IMR-90 (cell line): ENCODE measurements around the gene HPF1. TPM values are rescaled to one million over a fixed set of nuclear protein-coding genes. Genes with fewer than 3 reads are reported as not detected.

Experiments used
- ATAC-seq: fragments of 200-7000 bp; cut with Tn5 transposase; 2 replicates; pipeline ENCODE4 v1.9.1; 2020; ENCODE audit warnings: low read depth, mild to moderate bottlenecking, moderate library complexity
- BruUV-seq: library from RNA; stranded (reverse); fragments of 400-500 nt; replicated peaks from 2 replicates; lab custom pipeline; 2021; lab: Mats Ljungman, UMichigan
- CTCF ChIA-PET: fragments of 300-600 bp; formaldehyde crosslinking; extraction: SDS; loops from one replicate; lab custom pipeline; 2021; ENCODE audit warnings: antibody characterized with exemption; lab: Yijun Ruan, JAX
- POLR2A ChIA-PET: fragments of 300-600 bp; sonication (Branson Sonifier 250); formaldehyde crosslinking; loops from one replicate; lab custom pipeline; 2022; ENCODE audit warnings: antibody characterized with exemption; ENCODE audit not compliant: unreplicated experiment; lab: Charles Lee
- DNase-seq: peaks from one replicate; pipeline ENCODE4 v3.0.0; 2013
- H2AFZ ChIP-seq: replicated peaks from 2 replicates; pipeline ENCODE3; 2013; ENCODE audit warnings: low read length, mild to moderate bottlenecking; ENCODE audit not compliant: poor library complexity
- H2AK5ac ChIP-seq: 2 replicates; pipeline ENCODE4 v1.6.1; 2013; ENCODE audit warnings: low read depth, low read length, inconsistent platforms
- H2AK9ac ChIP-seq: replicated peaks from 2 replicates; pipeline ENCODE3; 2013; ENCODE audit warnings: mild to moderate bottlenecking, low read depth, low read length, moderate library complexity; ENCODE audit not compliant: poor library complexity
- H2BK120ac ChIP-seq: 2 replicates; pipeline ENCODE4 v1.6.1; 2013; ENCODE audit warnings: low read depth, low read length, inconsistent platforms
- H2BK15ac ChIP-seq: 3 replicates; pipeline ENCODE4 v1.6.1; 2013; ENCODE audit warnings: low read depth, low read length, inconsistent platforms
- H2BK20ac ChIP-seq: 2 replicates; pipeline ENCODE4 v1.6.1; 2013; ENCODE audit warnings: low read depth, mild to moderate bottlenecking, inconsistent platforms, low read length, moderate library complexity
- H2BK5ac ChIP-seq: 2 replicates; pipeline ENCODE4 v1.6.1; 2013; ENCODE audit warnings: mild to moderate bottlenecking, low read depth, low read length, inconsistent platforms; ENCODE audit not compliant: poor library complexity, severe bottlenecking
- H3K14ac ChIP-seq: replicated peaks from 2 replicates; pipeline ENCODE4 v1.6.1; 2013; ENCODE audit warnings: low read depth, low read length, inconsistent platforms
- H3K18ac ChIP-seq: 2 replicates; pipeline ENCODE4 v1.6.1; 2013; ENCODE audit warnings: low read depth, low read length, control low read depth
- H3K23ac ChIP-seq: 2 replicates; pipeline ENCODE4 v1.6.1; 2013; ENCODE audit warnings: low read depth, low read length, inconsistent platforms
- H3K27ac ChIP-seq: 2 replicates; pipeline ENCODE4 v1.5.1; 2013; ENCODE audit warnings: mild to moderate bottlenecking, control low read depth, low read length; ENCODE audit not compliant: insufficient read depth
- H3K27me3 ChIP-seq: 2 replicates; pipeline ENCODE4 v1.6.1; 2013; ENCODE audit warnings: low read length; ENCODE audit not compliant: control insufficient read depth, insufficient read depth
- H3K36me3 ChIP-seq: 2 replicates; pipeline ENCODE4 v1.6.1; 2013; ENCODE audit warnings: low read length, mixed read lengths; ENCODE audit not compliant: control insufficient read depth, insufficient read depth
- H3K4ac ChIP-seq: 2 replicates; pipeline ENCODE4 v1.6.1; 2013; ENCODE audit warnings: low read depth, low read length, inconsistent platforms
- H3K4me1 ChIP-seq: 2 replicates; pipeline ENCODE4 v1.6.1; 2013; ENCODE audit warnings: low read length, mixed read lengths; ENCODE audit not compliant: control insufficient read depth, insufficient read depth
- H3K4me2 ChIP-seq: 2 replicates; pipeline ENCODE4 v1.6.1; 2013; ENCODE audit warnings: low read depth, mild to moderate bottlenecking, control low read depth, low read length, moderate library complexity
- H3K4me3 ChIP-seq: 2 replicates; pipeline ENCODE4 v1.5.1; 2013; ENCODE audit warnings: low read depth, mild to moderate bottlenecking, control low read depth, low read length, moderate library complexity; ENCODE audit not compliant: insufficient read depth
- H3K56ac ChIP-seq: 2 replicates; pipeline ENCODE4 v1.6.1; 2013; ENCODE audit warnings: low read length, inconsistent platforms; ENCODE audit not compliant: insufficient read depth; ENCODE audit errors: extremely low read depth
- H3K79me1 ChIP-seq, 2 experiments: 2 replicates each; pipeline ENCODE4 v1.6.1; 2013; ENCODE audit warnings: low read length in 2 of 2, inconsistent platforms in 1 of 2, low read depth in 1 of 2
- H3K9ac ChIP-seq: 2 replicates; pipeline ENCODE4 v1.6.1; 2013; ENCODE audit warnings: low read depth, low read length, control low read depth
- H3K9me1 ChIP-seq: 2 replicates; pipeline ENCODE4 v1.6.1; 2013; ENCODE audit warnings: low read length, inconsistent platforms; ENCODE audit not compliant: insufficient read depth
- H3K9me3 ChIP-seq: 2 replicates; pipeline ENCODE4 v1.6.1; 2013; ENCODE audit warnings: low read length; ENCODE audit not compliant: control insufficient read depth, insufficient read depth
- H4K20me1 ChIP-seq: 2 replicates; pipeline ENCODE4 v1.6.1; 2013; ENCODE audit warnings: low read length, inconsistent platforms; ENCODE audit not compliant: insufficient read depth
- H4K5ac ChIP-seq: 2 replicates; pipeline ENCODE4 v1.6.1; 2013; ENCODE audit warnings: mild to moderate bottlenecking, low read depth, low read length, control low read depth
- H4K8ac ChIP-seq, 2 experiments: 2 replicates each; pipeline ENCODE4 v1.6.1; 2013; ENCODE audit warnings: low read depth in 2 of 2, low read length in 2 of 2, control low read depth in 1 of 2, inconsistent platforms in 1 of 2
- H4K91ac ChIP-seq: 2 replicates; pipeline ENCODE4 v1.6.1; 2013; ENCODE audit warnings: low read depth, low read length, inconsistent platforms; ENCODE audit not compliant: insufficient read depth
- BHLHE40 ChIP-seq: fragments of 150-350 bp; IDR thresholded peaks from 2 replicates; pipeline ENCODE4 v1.6.1; 2016; ENCODE audit warnings: mild to moderate bottlenecking, low read depth, low read length
- CEBPB ChIP-seq: IDR thresholded peaks from 2 replicates; pipeline ENCODE4 v1.6.1; 2012; ENCODE audit warnings: low read depth, low read length, improper control_type of control experiment
- CHD1 ChIP-seq: IDR thresholded peaks from 2 replicates; pipeline ENCODE4 v1.6.1; 2012; ENCODE audit warnings: low read depth, low read length, improper control_type of control experiment
- FOS ChIP-seq: fragments of 150-350 bp; IDR thresholded peaks from 2 replicates; pipeline ENCODE4 v1.6.1; 2016; ENCODE audit warnings: low read depth, low read length
- MAFK ChIP-seq: IDR thresholded peaks from 2 replicates; pipeline ENCODE4 v1.6.1; 2012; ENCODE audit warnings: low read depth, low read length, improper control_type of control experiment
- MAZ ChIP-seq: IDR thresholded peaks from 2 replicates; pipeline ENCODE4 v1.6.1; 2012; ENCODE audit warnings: low read depth, mild to moderate bottlenecking, low read length, improper control_type of control experiment, moderate library complexity, borderline replicate concordance
- MXI1 ChIP-seq: IDR thresholded peaks from 2 replicates; pipeline ENCODE4 v1.6.1; 2012; ENCODE audit warnings: low read depth, mild to moderate bottlenecking, low read length, moderate library complexity, borderline replicate concordance
- POLR2A ChIP-seq: IDR thresholded peaks from 2 replicates; pipeline ENCODE4 v1.6.1; 2012; ENCODE audit warnings: mild to moderate bottlenecking, low read depth, low read length
- RAD21 ChIP-seq: IDR thresholded peaks from 2 replicates; pipeline ENCODE4 v1.6.1; 2012; ENCODE audit warnings: low read length, improper control_type of control experiment
- RCOR1 ChIP-seq: IDR thresholded peaks from 2 replicates; pipeline ENCODE4 v1.6.1; 2012; ENCODE audit warnings: mild to moderate bottlenecking, low read length, improper control_type of control experiment; ENCODE audit not compliant: insufficient replicate concordance
- RFX5 ChIP-seq: IDR thresholded peaks from 2 replicates; pipeline ENCODE4 v1.8.0; 2012; ENCODE audit warnings: low read depth, mild to moderate bottlenecking, low read length, moderate library complexity
- USF2 ChIP-seq: fragments of 150-350 bp; IDR thresholded peaks from 2 replicates; pipeline ENCODE4 v1.6.1; 2017; ENCODE audit warnings: mild to moderate bottlenecking, antibody characterized with exemption, low read length, low read depth
- WGBS, 2 experiments: methylation state at CpG; one replicate each; pipeline versions ENCODE4 v1.1.5 to v1.1.7; 2013; ENCODE audit warnings: missing lambda C conversion rate in 2 of 2; ENCODE audit not compliant: insufficient read length in 1 of 2; ENCODE audit errors: extremely low coverage in 2 of 2; 5-methylcytosine and 5-hydroxymethylcytosine counted together
- dilution Hi-C: fragments of 300-500 bp; cut with HindIII; formaldehyde crosslinking; loops from one replicate; pipeline ENCODE4 v1.14.3; 2018; ENCODE audit warnings: low sequenced_read_pairs; ENCODE audit not compliant: unreplicated experiment
- in situ Hi-C: fragments of 300-500 bp; cut with MboI; formaldehyde crosslinking; loops from 3 replicates; pipeline ENCODE4 v1.14.3; 2019; ENCODE audit warnings: low sequenced_read_pairs, inconsistent platforms, mixed read lengths
- intact Hi-C: fragments of 100-400 bp; cut with micrococcal nuclease; formaldehyde crosslinking; loops from 2 replicates; pipeline ENCODE4 v1.10.0; 2022
- polyA plus RNA-seq, 3 experiments: library from polyadenylated mRNA; depleted of rRNA; stranded (reverse); fragments of >200 nt; gene quantifications; 2 replicates each; pipeline ENCODE4 v1.2.3, GENCODE V29; 2012; ENCODE audit warnings: low replicate concordance in 1 of 3
- total RNA-seq: library from RNA; depleted of rRNA; stranded (reverse); fragments of >200 nt; gene quantifications from 2 replicates; pipeline ENCODE4 v1.2.3, GENCODE V29; 2012
- TF ChIP-seq, protein P1 (sequence below): conservative IDR thresholded peaks from 2 replicates; pipeline ENCODE4 v1.5.1; 2012; ENCODE audit warnings: mild to moderate bottlenecking, low read depth, low read length, improper control_type of control experiment

HPF1 gene
- total and polyA plus RNA-seq, 2 of the 4 experiments (the other 2 are of a cell fraction): 15.2 to 24.9 TPM

DNA sequence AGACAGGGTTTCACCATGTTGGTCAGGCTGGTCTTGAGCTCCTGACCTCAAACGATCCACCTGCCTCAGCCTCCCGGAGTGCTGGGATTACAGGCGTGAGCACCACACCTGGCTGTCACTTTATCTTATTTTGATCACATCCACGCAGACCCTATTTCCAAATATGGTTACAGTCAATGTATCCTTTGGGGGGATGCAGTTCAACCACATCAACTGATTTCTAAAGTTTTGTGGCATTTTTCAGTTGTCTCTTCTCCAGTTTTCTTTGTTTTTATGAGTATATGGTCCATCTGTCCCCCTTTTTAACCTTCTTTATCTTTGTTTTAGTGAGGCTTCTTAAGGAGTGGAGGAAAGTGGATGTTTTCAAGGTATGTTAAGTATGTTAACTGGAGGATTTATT is 4.1 kb upstream of the HPF1 start:
- Histone ChIP-seq H4K91ac (no peak overlapping the region), H3K9me1 (no peaks in the 10 kb centered on the region; the same call in 1 of the 2 replicates), H2AK9ac (no peak overlapping the region), H3K9me3 (no peaks in the 10 kb centered on the region), H2BK15ac (no peak overlapping the region), H2AK5ac (no peak overlapping the region), H2BK120ac (no peak overlapping the region), H3K23ac (no peak overlapping the region), H3K4me1 (no peaks in the 10 kb centered on the region), H2BK5ac (no peak overlapping the region), H3K4me3 (no peak overlapping the region), H2AFZ (no peak overlapping the region), H3K14ac (no peak overlapping the region), H3K36me3 (no peaks in the 10 kb centered on the region), H3K18ac (no peak overlapping the region), H3K4ac (no peak overlapping the region), H3K9ac (no peak overlapping the region), H3K4me2 (no peak overlapping the region), H3K56ac (no peak overlapping the region), H3K27ac (no peak overlapping the region), H2BK20ac (no peak overlapping the region), H4K8ac (no peak overlapping the region), H4K5ac (no peak overlapping the region), H3K79me1 (peaks cover 1 to 3% of the 10 kb centered on the region in 2 experiments; a peak in 2 of 4 replicates), H3K27me3 (no peaks in the 10 kb centered on the region; the same call in none of the 2 replicates), H4K20me1 (no peaks in the 10 kb centered on the region)
- ChIA-PET POLR2A (no interaction called here), CTCF (no interaction called here)
- TF ChIP-seq CEBPB (no peak), MAZ (no peak), MAFK (no peak), RFX5 (no peak), FOS (no peak), BHLHE40 (no peak), RAD21 (no peak), POLR2A (no peak), CHD1 (no peak), USF2 (no peak), RCOR1 (no peak), MXI1 (no peak)
- TF ChIP-seq, protein P1, sequence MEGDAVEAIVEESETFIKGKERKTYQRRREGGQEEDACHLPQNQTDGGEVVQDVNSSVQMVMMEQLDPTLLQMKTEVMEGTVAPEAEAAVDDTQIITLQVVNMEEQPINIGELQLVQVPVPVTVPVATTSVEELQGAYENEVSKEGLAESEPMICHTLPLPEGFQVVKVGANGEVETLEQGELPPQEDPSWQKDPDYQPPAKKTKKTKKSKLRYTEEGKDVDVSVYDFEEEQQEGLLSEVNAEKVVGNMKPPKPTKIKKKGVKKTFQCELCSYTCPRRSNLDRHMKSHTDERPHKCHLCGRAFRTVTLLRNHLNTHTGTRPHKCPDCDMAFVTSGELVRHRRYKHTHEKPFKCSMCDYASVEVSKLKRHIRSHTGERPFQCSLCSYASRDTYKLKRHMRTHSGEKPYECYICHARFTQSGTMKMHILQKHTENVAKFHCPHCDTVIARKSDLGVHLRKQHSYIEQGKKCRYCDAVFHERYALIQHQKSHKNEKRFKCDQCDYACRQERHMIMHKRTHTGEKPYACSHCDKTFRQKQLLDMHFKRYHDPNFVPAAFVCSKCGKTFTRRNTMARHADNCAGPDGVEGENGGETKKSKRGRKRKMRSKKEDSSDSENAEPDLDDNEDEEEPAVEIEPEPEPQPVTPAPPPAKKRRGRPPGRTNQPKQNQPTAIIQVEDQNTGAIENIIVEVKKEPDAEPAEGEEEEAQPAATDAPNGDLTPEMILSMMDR: no peak
- in situ Hi-C loops: no loop called here
- ATAC-seq: no peak
- BruUV-seq: no TSS peak
- no CpG with 5 or more reads among the region's 4 CpGs for WGBS, 2 experiments
- dilution Hi-C loops: no loop called here
- DNase-seq: no peak
- intact Hi-C loops: no loop called here
